Measurements from ENCODE around the gene LAMA4. TPM values are rescaled to one million over a fixed set of nuclear protein-coding genes. Genes with fewer than 3 reads are reported as not detected.

LAMA4 gene
- total RNA-seq, 1 experiment from 2014 or later: not detected

- Mint-ChIP-seq H3K4me3 (ENCODE audit: unreplicated experiment) (peak overlapping the region; percentile 11), H3K36me3 (ENCODE audit: insufficient read depth, unreplicated experiment) (no peaks in the 10 kb centered on the region), H3K27ac (ENCODE audit: unreplicated experiment) (no peak overlapping the region), H3K4me1 (ENCODE audit: low read depth, unreplicated experiment) (peaks cover 10% of the 10 kb centered on the region), H3K27me3 (ENCODE audit: insufficient read depth, unreplicated experiment) (no peaks in the 10 kb centered on the region), H3K9me3 (ENCODE audit: unreplicated experiment) (no peaks in the 10 kb centered on the region)
- H3K27me3 ChIP-seq (replicated peaks; ENCODE audit: control insufficient read depth, insufficient read depth, low read length): no peaks in the 10 kb centered on the region
- peak in 1 of 2 experiments; percentile 9 for DNase-seq
- no TSS peak for BruUV-seq (replicated peaks)
- CTCF ChIA-PET: no interaction called here
- no peaks in the 10 kb centered on the region for H3K9me3 ChIP-seq
- H3K36me3 ChIP-seq (ENCODE audit: control insufficient read depth, insufficient read depth, low read length): no peaks in the 10 kb centered on the region
- H3K4me3 ChIP-seq (ENCODE audit: low read depth, low read length): no peak overlapping the region
- POLR2A ChIA-PET: no interaction called here
- intact Hi-C loops (cut with micrococcal nuclease; ENCODE audit: unreplicated experiment): no loop called here
- TF ChIP-seq, protein P1, sequence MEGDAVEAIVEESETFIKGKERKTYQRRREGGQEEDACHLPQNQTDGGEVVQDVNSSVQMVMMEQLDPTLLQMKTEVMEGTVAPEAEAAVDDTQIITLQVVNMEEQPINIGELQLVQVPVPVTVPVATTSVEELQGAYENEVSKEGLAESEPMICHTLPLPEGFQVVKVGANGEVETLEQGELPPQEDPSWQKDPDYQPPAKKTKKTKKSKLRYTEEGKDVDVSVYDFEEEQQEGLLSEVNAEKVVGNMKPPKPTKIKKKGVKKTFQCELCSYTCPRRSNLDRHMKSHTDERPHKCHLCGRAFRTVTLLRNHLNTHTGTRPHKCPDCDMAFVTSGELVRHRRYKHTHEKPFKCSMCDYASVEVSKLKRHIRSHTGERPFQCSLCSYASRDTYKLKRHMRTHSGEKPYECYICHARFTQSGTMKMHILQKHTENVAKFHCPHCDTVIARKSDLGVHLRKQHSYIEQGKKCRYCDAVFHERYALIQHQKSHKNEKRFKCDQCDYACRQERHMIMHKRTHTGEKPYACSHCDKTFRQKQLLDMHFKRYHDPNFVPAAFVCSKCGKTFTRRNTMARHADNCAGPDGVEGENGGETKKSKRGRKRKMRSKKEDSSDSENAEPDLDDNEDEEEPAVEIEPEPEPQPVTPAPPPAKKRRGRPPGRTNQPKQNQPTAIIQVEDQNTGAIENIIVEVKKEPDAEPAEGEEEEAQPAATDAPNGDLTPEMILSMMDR (IDR thresholded peaks at IDR 0.05; ENCODE audit: insufficient read depth in 1 of 2, low read depth in 1 of 2, low read length in 1 of 2, severe bottlenecking in 1 of 2, unreplicated experiment in 1 of 2): no peak
- H3K4me1 ChIP-seq: peaks cover 18% of the 10 kb centered on the region
Measured at GRCh38 chr6:112283621-112284020, 29.3 kb upstream of the LAMA4 start.

DNA sequence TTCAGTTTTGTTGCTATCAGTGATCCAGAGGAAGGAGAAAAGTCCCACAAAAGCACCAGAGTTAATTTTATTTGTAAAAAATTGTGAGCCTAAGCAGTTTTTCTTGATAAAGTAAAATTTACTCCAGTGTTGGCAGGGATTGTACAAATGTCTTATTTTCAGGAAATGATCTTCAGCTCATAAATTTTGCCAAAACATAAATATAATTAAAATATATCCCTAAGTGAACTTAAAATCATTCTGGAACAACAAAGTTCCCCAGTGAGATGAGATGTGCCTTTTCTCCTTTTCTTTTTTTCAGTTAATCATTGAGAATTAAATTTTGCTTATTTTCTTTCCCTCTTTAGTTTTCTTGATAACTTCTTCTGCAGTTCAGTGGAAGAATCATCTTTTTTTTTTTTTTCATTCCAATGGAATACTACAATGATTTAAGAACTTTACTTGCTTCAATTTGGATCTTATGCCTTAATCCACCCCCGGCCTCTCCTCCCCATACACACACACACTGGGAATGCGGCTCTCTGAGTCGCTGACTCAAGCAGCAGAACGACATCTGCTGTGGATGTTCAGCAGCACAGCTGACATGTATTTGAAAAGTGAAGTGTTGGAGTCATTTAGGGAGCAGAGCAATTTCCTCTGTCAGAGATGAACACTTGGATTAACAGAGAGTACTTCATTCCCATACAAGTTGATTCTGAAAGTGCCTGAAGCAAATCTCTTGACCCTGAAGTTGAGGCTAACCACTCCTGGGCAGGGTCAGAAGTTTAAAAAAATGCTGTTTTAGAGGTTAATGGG lies 27.7 kb upstream of the LAMA4 start:
- H3K27ac Mint-ChIP-seq (ENCODE audit: unreplicated experiment): no peak overlapping the region
- peaks cover 10% of the 10 kb centered on the region for H3K4me1 Mint-ChIP-seq (ENCODE audit: low read depth, unreplicated experiment)
- no peaks in the 10 kb centered on the region for H3K36me3 Mint-ChIP-seq (ENCODE audit: insufficient read depth, unreplicated experiment)
- ChIA-PET POLR2A (no interaction called here), CTCF (interaction anchor here (1.6 kb wide), 1 partner anchor 102 kb away, joined by 5 read pairs; no protein-coding TSS in a partner anchor)
- Histone ChIP-seq H3K4me3 (ENCODE audit: low read depth, low read length) (no peak overlapping the region), H3K27me3 (replicated peaks; ENCODE audit: control insufficient read depth, insufficient read depth, low read length) (no peaks in the 10 kb centered on the region), H3K4me1 (peaks cover 18% of the 10 kb centered on the region), H3K9me3 (no peaks in the 10 kb centered on the region), H3K36me3 (ENCODE audit: control insufficient read depth, insufficient read depth, low read length) (no peaks in the 10 kb centered on the region)
- no peaks in the 10 kb centered on the region for H3K27me3 Mint-ChIP-seq (ENCODE audit: insufficient read depth, unreplicated experiment)
- H3K9me3 Mint-ChIP-seq (ENCODE audit: unreplicated experiment): no peaks in the 10 kb centered on the region
- intact Hi-C loops (cut with micrococcal nuclease; ENCODE audit: unreplicated experiment): no loop called here
- no TSS peak for BruUV-seq (replicated peaks)
- TF ChIP-seq, protein P1 (IDR thresholded peaks at IDR 0.05; ENCODE audit: insufficient read depth in 1 of 2, low read depth in 1 of 2, low read length in 1 of 2, severe bottlenecking in 1 of 2, unreplicated experiment in 1 of 2): no peak
- no peak for DNase-seq
- no peak overlapping the region for H3K4me3 Mint-ChIP-seq (ENCODE audit: unreplicated experiment)

DNA sequence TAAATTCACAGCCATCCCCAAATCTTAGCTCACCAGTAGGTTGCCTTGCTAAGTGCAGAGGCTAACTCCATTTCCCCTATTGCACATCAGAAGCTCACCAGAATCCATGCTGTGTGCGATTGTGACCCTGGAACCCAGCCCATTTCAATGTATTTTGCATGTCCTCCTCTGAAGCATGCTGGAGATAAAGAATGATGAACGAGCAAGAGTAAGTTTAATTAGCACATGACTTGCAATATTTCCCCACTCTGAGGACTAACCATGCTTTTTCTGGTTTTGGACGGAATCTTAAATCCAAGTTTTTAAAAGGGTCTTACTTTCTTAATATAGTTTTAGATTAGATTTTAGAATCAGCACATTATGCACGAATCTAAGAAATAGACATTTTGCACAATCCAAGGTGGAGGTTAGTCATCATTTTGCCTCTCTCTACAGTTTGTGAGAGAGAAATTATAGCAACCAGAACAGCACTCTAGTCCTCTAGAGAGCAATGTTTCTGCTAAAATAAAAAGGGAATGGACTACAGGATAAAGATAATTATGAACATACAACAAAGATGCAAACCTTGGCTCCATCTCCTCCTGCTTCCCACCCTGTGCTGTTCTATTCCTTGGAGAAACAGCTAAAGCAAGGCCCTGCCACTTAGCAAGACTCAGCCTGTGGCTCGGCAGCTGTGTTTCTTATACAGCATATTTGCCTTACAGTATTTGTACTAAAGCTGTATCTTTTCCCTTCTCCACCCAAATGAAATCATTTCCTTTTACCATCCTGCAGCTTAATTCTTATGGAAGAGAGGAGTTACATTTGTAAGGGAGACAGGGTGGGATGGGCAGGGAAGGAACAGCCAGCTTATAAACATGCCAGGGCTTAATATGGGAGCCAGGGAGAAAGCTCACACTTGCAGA lies 24.9 kb upstream of the LAMA4 start:
- intact Hi-C loops (cut with micrococcal nuclease; ENCODE audit: unreplicated experiment): no loop called here
- no TSS peak for BruUV-seq (replicated peaks)
- no peaks in the 10 kb centered on the region for H3K9me3 ChIP-seq
- no peaks in the 10 kb centered on the region for H3K9me3 Mint-ChIP-seq (ENCODE audit: unreplicated experiment)
- H3K36me3 ChIP-seq (ENCODE audit: control insufficient read depth, insufficient read depth, low read length): no peaks in the 10 kb centered on the region
- peaks cover 10% of the 10 kb centered on the region for H3K4me1 Mint-ChIP-seq (ENCODE audit: low read depth, unreplicated experiment)
- no peaks in the 10 kb centered on the region for H3K27me3 ChIP-seq (replicated peaks; ENCODE audit: control insufficient read depth, insufficient read depth, low read length)
- H3K4me1 ChIP-seq: peaks cover 18% of the 10 kb centered on the region
- H3K27ac Mint-ChIP-seq (ENCODE audit: unreplicated experiment): no peak overlapping the region
- no peak overlapping the region for H3K4me3 Mint-ChIP-seq (ENCODE audit: unreplicated experiment)
- no peak for DNase-seq
- CTCF ChIA-PET: no interaction called here
- POLR2A ChIA-PET: no interaction called here
- TF ChIP-seq, protein P1 (IDR thresholded peaks at IDR 0.05; ENCODE audit: insufficient read depth in 1 of 2, low read depth in 1 of 2, low read length in 1 of 2, severe bottlenecking in 1 of 2, unreplicated experiment in 1 of 2): no peak
- no peaks in the 10 kb centered on the region for H3K27me3 Mint-ChIP-seq (ENCODE audit: insufficient read depth, unreplicated experiment)
- H3K4me3 ChIP-seq (ENCODE audit: low read depth, low read length): no peak overlapping the region
- no peaks in the 10 kb centered on the region for H3K36me3 Mint-ChIP-seq (ENCODE audit: insufficient read depth, unreplicated experiment)

Data from Caco-2 (cell line).